Measurements from ENCODE around the gene MYMX. TPM values are rescaled to one million over a fixed set of nuclear protein-coding genes. Genes with fewer than 3 reads are reported as not detected.

The MYMX gene
- polyA plus RNA-seq, 3 donors = not detected

GRCh38 chr6:44235891-44236516 is 19.3 kb downstream of the MYMX start:
- Histone ChIP-seq H3K4me3 (replicated peaks in 1 of 3; ENCODE audit: low read depth in 2 of 3, low read length in 3 of 3) (no peak overlapping the region), H3K4me1 (ENCODE audit: control insufficient read depth in 1 of 2, insufficient read depth in 2 of 2, low read length in 2 of 2) (peaks cover 32 to 35% of the 10 kb centered on the region in 2 donors), H2AFZ (ENCODE audit: insufficient read depth, low read depth, low read length, poor library complexity, severe bottlenecking) (no peak overlapping the region), H3K9me3 (replicated peaks in 1 of 2; ENCODE audit: control insufficient read depth in 1 of 2, insufficient read depth in 1 of 2, low read length in 2 of 2) (no peaks in the 10 kb centered on the region), H3K27ac (ENCODE audit: low read depth in 1 of 2, low read length in 2 of 2) (no peak overlapping the region), H3K9ac (ENCODE audit: insufficient read depth, low read length, poor library complexity, severe bottlenecking) (no peak overlapping the region), H4K20me1 (ENCODE audit: insufficient read depth, low read length) (no peaks in the 10 kb centered on the region), H3K79me2 (ENCODE audit: insufficient read depth, low read length) (no peaks in the 10 kb centered on the region), H3K27me3 (ENCODE audit: control insufficient read depth in 2 of 2, insufficient read depth in 2 of 2, low read length in 2 of 2) (no peaks in the 10 kb centered on the region), H3K36me3 (replicated peaks in 1 of 2; ENCODE audit: control insufficient read depth in 1 of 2, insufficient read depth in 2 of 2, low read length in 2 of 2) (peaks cover under 1 to 5% of the 10 kb centered on the region in 2 donors), H3K4me2 (replicated peaks; ENCODE audit: extremely low read depth, low read length, poor library complexity, severe bottlenecking) (no peak overlapping the region)
- intact Hi-C loops (cut with micrococcal nuclease) = loop anchor here (2.0 to 5.0 kb wide), 2 partner anchors 15 to 64 kb away; no protein-coding TSS in a partner anchor
- H3K9me3 Mint-ChIP-seq = no peaks in the 10 kb centered on the region
- no peak overlapping the region for H3K4me3 Mint-ChIP-seq
- TF ChIP-seq CTCF (IDR thresholded peaks at IDR 0.05) = no peak
- no peak overlapping the region for H3K27ac Mint-ChIP-seq
- peaks cover 0 to 6% (median 3%) of the 10 kb centered on the region in 3 donors for H3K27me3 Mint-ChIP-seq (ENCODE audit: low read depth in 3 of 3)
- H3K4me1 Mint-ChIP-seq = peaks cover 50% of the 10 kb centered on the region
- whole genome bisulfite sequencing (ENCODE audit: insufficient coverage) = 100% methylated on average over 1 of the region's 6 CpGs
- DNase-seq = peak in 1 of 3 donors; percentile 41
- H3K36me3 Mint-ChIP-seq = peaks cover 12 to 15% of the 10 kb centered on the region in 2 donors

GRCh38 chr6:44237021-44237812 is 20.5 kb downstream of the MYMX start:
- Histone ChIP-seq H3K4me3 (replicated peaks in 1 of 3; ENCODE audit: low read depth in 2 of 3, low read length in 3 of 3) (peak overlapping the region; percentile 56 to 86 (median 76)), H3K27me3 (ENCODE audit: control insufficient read depth in 2 of 2, insufficient read depth in 2 of 2, low read length in 2 of 2) (no peaks in the 10 kb centered on the region), H2AFZ (ENCODE audit: insufficient read depth, low read depth, low read length, poor library complexity, severe bottlenecking) (peak overlapping the region; percentile 82), H3K27ac (ENCODE audit: low read depth in 1 of 2, low read length in 2 of 2) (peak overlapping the region; percentile 65 to 96), H3K9me3 (replicated peaks in 1 of 2; ENCODE audit: control insufficient read depth in 1 of 2, insufficient read depth in 1 of 2, low read length in 2 of 2) (no peaks in the 10 kb centered on the region), H3K36me3 (replicated peaks in 1 of 2; ENCODE audit: control insufficient read depth in 1 of 2, insufficient read depth in 2 of 2, low read length in 2 of 2) (peaks cover 0 to 5% of the 10 kb centered on the region in 2 donors), H3K4me2 (replicated peaks; ENCODE audit: extremely low read depth, low read length, poor library complexity, severe bottlenecking) (peak overlapping the region; percentile 86), H3K4me1 (ENCODE audit: control insufficient read depth in 1 of 2, insufficient read depth in 2 of 2, low read length in 2 of 2) (peaks cover 32 to 35% of the 10 kb centered on the region in 2 donors), H3K9ac (ENCODE audit: insufficient read depth, low read length, poor library complexity, severe bottlenecking) (peak overlapping the region; percentile 84), H4K20me1 (ENCODE audit: insufficient read depth, low read length) (no peaks in the 10 kb centered on the region), H3K79me2 (ENCODE audit: insufficient read depth, low read length) (no peaks in the 10 kb centered on the region)
- H3K9me3 Mint-ChIP-seq = no peaks in the 10 kb centered on the region
- DNase-seq = peak; percentile 95 to 98 (median 97)
- H3K36me3 Mint-ChIP-seq = peaks cover 5 to 9% of the 10 kb centered on the region in 2 donors
- intact Hi-C loops (cut with micrococcal nuclease) = loop anchor here (2.0 to 5.0 kb wide), 2 partner anchors 16 to 65 kb away; no protein-coding TSS in a partner anchor
- peaks cover 40% of the 10 kb centered on the region for H3K4me1 Mint-ChIP-seq
- peaks cover 2 to 3% (median 3%) of the 10 kb centered on the region in 3 donors for H3K27me3 Mint-ChIP-seq (ENCODE audit: low read depth in 3 of 3)
- peak overlapping the region; percentile 83 to 90 for H3K4me3 Mint-ChIP-seq
- 24% methylated on average over 12 of the region's 22 CpGs for WGBS (ENCODE audit: insufficient coverage)
- H3K27ac Mint-ChIP-seq = peak overlapping the region; percentile 90 to 99 (median 97)
- TF ChIP-seq CTCF (IDR thresholded peaks at IDR 0.05) = no peak
